Mesenchymal stem cell (in vitro differentiated cells and primary cell): ENCODE results near the gene CELA2B.

ENCODE experiments used
- DNase-seq: peaks from one replicate; pipeline ENCODE4 v3.0.0-alpha.2; 2013
- H2AFZ ChIP-seq: one replicate; pipeline ENCODE4 v1.6.1; 2013; ENCODE audit warnings: low read depth, mild to moderate bottlenecking, control low read depth, inconsistent platforms, low read length, moderate library complexity
- H2AK5ac ChIP-seq: 2 replicates; pipeline ENCODE4 v1.6.1; 2013; ENCODE audit warnings: low read length, moderate library complexity, mild to moderate bottlenecking, inconsistent platforms; ENCODE audit not compliant: severe bottlenecking
- H2BK120ac ChIP-seq: one replicate; pipeline ENCODE4 v1.6.1; 2013; ENCODE audit warnings: low read depth, mild to moderate bottlenecking, inconsistent platforms, low read length, moderate library complexity
- H2BK12ac ChIP-seq, 2 experiments: one replicate each; pipeline ENCODE4 v1.6.1; 2013; ENCODE audit warnings: inconsistent platforms in 2 of 2, low read length in 2 of 2, mild to moderate bottlenecking in 2 of 2, moderate library complexity in 2 of 2, control low read depth in 1 of 2
- H2BK15ac ChIP-seq: one replicate; pipeline ENCODE4 v1.6.1; 2013; ENCODE audit warnings: mild to moderate bottlenecking, low read depth, inconsistent platforms; ENCODE audit not compliant: poor library complexity, severe bottlenecking
- H2BK5ac ChIP-seq: 2 replicates; pipeline ENCODE4 v1.6.1; 2013; ENCODE audit warnings: low read depth, mild to moderate bottlenecking, low read length, control low read depth, inconsistent platforms; ENCODE audit not compliant: poor library complexity, severe bottlenecking
- H3K14ac ChIP-seq, 2 experiments: one replicate each; pipeline ENCODE4 v1.6.1; 2013; ENCODE audit warnings: inconsistent platforms in 2 of 2, low read length in 2 of 2, control low read depth in 1 of 2, mild to moderate bottlenecking in 1 of 2, moderate library complexity in 1 of 2
- H3K18ac ChIP-seq, 2 experiments: one replicate each; pipeline ENCODE4 v1.6.1; 2013; ENCODE audit warnings: inconsistent platforms in 2 of 2, low read length in 2 of 2, control low read depth in 1 of 2, low read depth in 1 of 2, mild to moderate bottlenecking in 1 of 2
- H3K23ac ChIP-seq, 2 experiments: one replicate each; pipeline ENCODE4 v1.6.1; 2013; ENCODE audit warnings: inconsistent platforms in 2 of 2, low read length in 2 of 2, mild to moderate bottlenecking in 2 of 2, moderate library complexity in 2 of 2, control low read depth in 1 of 2
- H3K27ac ChIP-seq: 2 replicates; pipeline ENCODE4 v1.5.1; 2013; ENCODE audit warnings: mild to moderate bottlenecking, moderate library complexity, low read length, control low read depth, inconsistent platforms; ENCODE audit not compliant: poor library complexity, severe bottlenecking
- H3K27me3 ChIP-seq, 2 experiments: 2 replicates each; pipeline versions ENCODE4 v1.6.1 to v1.7.0; 2013; ENCODE audit warnings: low read length in 2 of 2, mild to moderate bottlenecking in 2 of 2, moderate library complexity in 2 of 2, control low read depth in 1 of 2, inconsistent platforms in 1 of 2; ENCODE audit not compliant: control insufficient read depth in 1 of 2, insufficient read depth in 1 of 2
- H3K36me3 ChIP-seq, 2 experiments: 2 replicates each; pipeline versions ENCODE4 v1.6.1 to v1.7.0; 2013; ENCODE audit warnings: low read length in 2 of 2, control low read depth in 1 of 2, inconsistent platforms in 1 of 2, low read depth in 1 of 2, mild to moderate bottlenecking in 1 of 2; ENCODE audit not compliant: insufficient read depth in 2 of 2, control insufficient read depth in 1 of 2
- H3K4ac ChIP-seq, 2 experiments: one replicate each; pipeline ENCODE4 v1.6.1; 2013; ENCODE audit warnings: inconsistent platforms in 2 of 2, low read length in 2 of 2, mild to moderate bottlenecking in 2 of 2, moderate library complexity in 2 of 2, control low read depth in 1 of 2, low read depth in 1 of 2
- H3K4me1 ChIP-seq: 2 replicates; pipeline ENCODE4 v1.6.1; 2013; ENCODE audit warnings: low read depth, low read length, control low read depth; ENCODE audit not compliant: control insufficient read depth, insufficient read depth
- H3K4me2 ChIP-seq: 2 replicates; pipeline ENCODE4 v1.6.1; 2013; ENCODE audit warnings: low read length, mild to moderate bottlenecking, inconsistent platforms; ENCODE audit not compliant: poor library complexity, severe bottlenecking
- H3K4me3 ChIP-seq, 2 experiments: 2 replicates each; pipeline versions ENCODE4 v1.5.1 to v1.7.0; 2013; ENCODE audit warnings: low read length in 2 of 2, mild to moderate bottlenecking in 2 of 2, control low read depth in 1 of 2, low read depth in 1 of 2; ENCODE audit not compliant: insufficient read depth in 1 of 2
- H3K79me1 ChIP-seq: replicated peaks from 2 replicates; pipeline ENCODE4 v1.6.1; 2013; ENCODE audit warnings: mild to moderate bottlenecking, control low read depth, low read length, inconsistent platforms; ENCODE audit not compliant: poor library complexity, severe bottlenecking
- H3K9ac ChIP-seq: 2 replicates; pipeline ENCODE4 v1.7.0; 2013; ENCODE audit warnings: mild to moderate bottlenecking, low read length, moderate library complexity
- H3K9me3 ChIP-seq: 2 replicates; pipeline ENCODE4 v1.7.0; 2013; ENCODE audit warnings: mild to moderate bottlenecking, low read length; ENCODE audit not compliant: control insufficient read depth
- H4K8ac ChIP-seq: one replicate; pipeline ENCODE4 v1.6.1; 2013; ENCODE audit warnings: inconsistent platforms, mild to moderate bottlenecking, low read length, moderate library complexity
- H4K91ac ChIP-seq: one replicate; pipeline ENCODE4 v1.6.1; 2013; ENCODE audit warnings: mild to moderate bottlenecking, low read length, inconsistent platforms
- WGBS: methylation state at CpG from one replicate; pipeline ENCODE4 v1.1.7; 2013; ENCODE audit warnings: mixed read lengths; 5-methylcytosine and 5-hydroxymethylcytosine counted together

CELA2B gene

DNA sequence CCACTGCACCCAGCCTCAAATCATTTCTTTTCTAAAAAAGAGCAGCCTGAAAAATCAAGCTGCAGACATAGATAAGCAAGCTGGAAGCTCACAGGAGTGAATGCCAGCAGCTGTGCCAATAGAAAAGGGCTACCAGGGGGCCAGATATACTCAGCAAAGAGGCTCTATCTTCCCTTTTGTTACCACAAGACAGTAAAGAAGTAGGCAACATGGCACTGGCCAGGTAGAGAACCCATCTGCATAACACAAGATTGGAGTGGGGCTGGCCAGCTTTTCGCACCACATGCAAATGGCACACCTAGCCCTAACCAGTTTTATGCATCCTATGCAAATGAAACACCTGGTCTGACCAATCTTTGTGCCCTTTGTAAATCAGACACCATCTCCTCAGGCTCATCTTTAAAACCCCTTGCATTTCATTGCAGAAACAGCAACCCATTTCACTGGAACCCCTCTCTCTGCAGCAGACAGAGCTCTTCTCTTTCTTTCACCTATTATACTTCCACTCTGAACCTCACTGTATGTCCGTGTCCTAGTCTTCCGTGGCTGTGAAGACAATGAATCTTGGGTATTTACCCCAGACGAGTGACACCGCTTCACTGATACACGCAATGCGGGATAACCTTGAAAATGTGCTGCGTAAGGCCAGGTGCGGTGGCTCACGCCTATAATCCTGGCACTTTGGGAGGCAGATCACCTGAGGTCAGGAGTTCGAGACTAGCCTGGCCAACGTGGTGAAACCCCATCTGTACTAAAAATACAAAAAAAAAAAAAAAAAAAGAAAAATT is 33.0 kb downstream of the CELA2B start:
- Histone ChIP-seq H2AFZ (no peak overlapping the region), H3K27me3 (no peaks in the 10 kb centered on the region), H4K91ac (no peak overlapping the region), H4K8ac (no peak overlapping the region), H3K27ac (no peak overlapping the region), H3K18ac (no peak overlapping the region), H3K9me3 (no peaks in the 10 kb centered on the region), H3K14ac (no peak overlapping the region), H2AK5ac (no peak overlapping the region), H3K79me1 (peaks cover 23% of the 10 kb centered on the region), H3K4me2 (no peak overlapping the region), H2BK120ac (no peak overlapping the region), H3K4me1 (no peaks in the 10 kb centered on the region), H2BK5ac (no peak overlapping the region), H3K4me3 (no peak overlapping the region), H3K9ac (no peak overlapping the region), H2BK15ac (no peak overlapping the region), H3K36me3 (peaks cover 17 to 39% of the 10 kb centered on the region in 2 experiments), H2BK12ac (no peak overlapping the region), H3K23ac (no peak overlapping the region), H3K4ac (no peak overlapping the region)
- DNase-seq = no peak
- 83% methylated on average over 10 of the region's 12 CpGs for WGBS

DNA sequence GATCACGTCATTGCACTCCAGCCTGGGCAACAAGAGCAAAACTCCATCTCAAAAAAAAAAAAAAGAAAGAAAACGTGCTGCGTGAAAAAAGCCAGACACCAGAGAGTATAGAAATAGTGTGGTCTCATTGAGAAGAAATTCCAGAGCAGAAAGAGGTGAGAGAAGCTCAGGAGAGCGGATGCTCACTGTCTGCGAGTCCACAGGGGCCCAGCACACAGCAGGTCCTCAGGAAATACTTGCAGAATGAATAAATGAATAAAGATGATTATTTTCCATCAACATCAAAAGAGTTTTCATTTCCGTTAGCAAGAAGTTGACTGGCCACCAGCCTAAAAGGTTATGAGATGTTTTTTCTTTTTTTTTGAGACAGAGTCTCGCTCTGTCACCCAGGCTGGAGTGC is 33.7 kb downstream of the CELA2B start:
- Histone ChIP-seq H2BK5ac (no peak overlapping the region), H2AFZ (no peak overlapping the region), H3K23ac (no peak overlapping the region), H3K79me1 (peaks cover 23% of the 10 kb centered on the region), H3K4me1 (no peaks in the 10 kb centered on the region), H4K91ac (no peak overlapping the region), H3K27ac (no peak overlapping the region), H2BK120ac (no peak overlapping the region), H3K18ac (no peak overlapping the region), H3K4me2 (no peak overlapping the region), H2BK15ac (no peak overlapping the region), H3K4ac (no peak overlapping the region), H2BK12ac (no peak overlapping the region), H3K36me3 (peaks cover 18 to 34% of the 10 kb centered on the region in 2 experiments), H3K9me3 (no peaks in the 10 kb centered on the region), H3K27me3 (no peaks in the 10 kb centered on the region), H3K9ac (no peak overlapping the region), H3K4me3 (no peak overlapping the region), H2AK5ac (no peak overlapping the region), H3K14ac (no peak overlapping the region), H4K8ac (no peak overlapping the region)
- no peak for DNase-seq
- WGBS = 83% methylated on average over 6 of the region's 7 CpGs

DNA sequence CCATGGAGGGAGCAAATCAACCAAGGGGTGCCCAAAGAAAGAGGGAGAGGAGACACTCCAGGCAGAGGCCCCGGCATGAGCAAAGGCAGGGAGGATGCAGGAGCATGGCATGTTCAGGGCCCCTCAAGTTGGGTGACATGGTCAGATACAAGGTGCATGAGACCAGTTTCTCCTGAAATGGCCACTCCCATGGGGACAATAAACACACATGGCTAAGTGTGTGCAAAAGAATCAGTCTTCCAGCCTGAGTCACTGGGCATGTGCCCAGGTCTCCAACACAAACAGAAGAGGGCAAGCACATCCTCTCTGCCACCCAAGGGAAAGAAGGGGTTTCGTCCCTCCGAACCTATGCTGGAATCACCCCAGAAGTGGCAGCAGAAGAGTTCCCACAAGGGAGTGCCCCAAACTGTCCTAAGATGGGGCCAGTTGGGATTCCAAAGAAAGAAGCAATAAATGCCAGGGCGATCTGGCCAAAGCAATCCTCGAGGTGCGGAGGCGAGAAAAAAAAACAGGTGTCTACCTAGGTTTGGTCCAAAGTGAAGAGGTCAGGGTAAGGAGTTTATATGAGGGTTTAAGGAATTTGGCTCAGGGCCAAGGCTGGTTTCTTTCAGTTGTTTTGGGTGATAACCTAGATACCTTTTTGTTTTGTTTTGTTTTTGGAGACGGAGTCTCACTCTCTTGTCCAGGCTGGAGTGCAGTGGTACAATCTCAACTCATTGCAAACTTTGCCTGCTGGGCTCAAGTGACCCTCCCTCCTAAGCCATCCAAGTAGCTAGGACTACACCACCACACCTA is 34.9 kb downstream of the CELA2B start:
- Histone ChIP-seq H3K36me3 (peaks cover 6 to 22% of the 10 kb centered on the region in 2 experiments), H2BK120ac (no peak overlapping the region), H2AK5ac (no peak overlapping the region), H3K18ac (no peak overlapping the region), H3K23ac (no peak overlapping the region), H3K27ac (no peak overlapping the region), H3K4me1 (no peaks in the 10 kb centered on the region), H2AFZ (no peak overlapping the region), H3K14ac (peak overlapping the region in 1 of 2 experiments; percentile 74), H4K91ac (no peak overlapping the region), H3K4ac (no peak overlapping the region), H3K27me3 (no peaks in the 10 kb centered on the region), H3K9me3 (no peaks in the 10 kb centered on the region), H2BK12ac (no peak overlapping the region), H4K8ac (no peak overlapping the region), H2BK5ac (no peak overlapping the region), H3K4me2 (no peak overlapping the region), H3K9ac (no peak overlapping the region), H2BK15ac (no peak overlapping the region), H3K79me1 (peaks cover 23% of the 10 kb centered on the region), H3K4me3 (no peak overlapping the region)
- WGBS = 94% methylated on average over 8 of the region's 8 CpGs
- no peak for DNase-seq

DNA sequence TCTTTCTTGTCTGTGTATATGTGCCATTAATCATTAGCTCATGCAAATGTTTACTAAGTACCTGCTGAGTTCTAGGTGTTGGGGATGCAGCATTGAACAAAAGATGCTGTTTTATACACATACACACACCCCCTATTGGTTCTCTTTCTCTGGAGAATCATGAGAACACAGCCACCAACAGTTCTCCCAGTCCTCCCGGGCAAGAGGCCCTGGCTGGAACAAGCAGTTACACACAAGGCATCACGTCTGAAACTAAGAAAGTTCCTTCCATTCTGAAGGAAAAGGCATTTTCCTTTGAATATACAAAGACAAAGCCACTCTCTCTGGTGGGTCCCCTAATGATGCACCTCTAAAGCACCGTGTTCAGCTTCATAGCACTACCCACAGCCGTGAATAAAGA is 37.3 kb downstream of the CELA2B start:
- peaks cover 17% of the 10 kb centered on the region for H3K79me1 ChIP-seq
- H3K18ac ChIP-seq = no peak overlapping the region
- no peak overlapping the region for H4K8ac ChIP-seq
- no peak overlapping the region for H3K23ac ChIP-seq
- no peak overlapping the region for H3K27ac ChIP-seq
- H2AK5ac ChIP-seq = no peak overlapping the region
- H2AFZ ChIP-seq = no peak overlapping the region
- H3K4me1 ChIP-seq = no peaks in the 10 kb centered on the region
- H3K14ac ChIP-seq = no peak overlapping the region
- H3K27me3 ChIP-seq = no peaks in the 10 kb centered on the region
- H3K4me3 ChIP-seq = no peak overlapping the region
- no peak overlapping the region for H4K91ac ChIP-seq
- H3K4me2 ChIP-seq = no peak overlapping the region
- no peak overlapping the region for H3K9ac ChIP-seq
- no peak overlapping the region for H3K4ac ChIP-seq
- no peaks in the 10 kb centered on the region for H3K9me3 ChIP-seq
- peaks cover 8 to 22% of the 10 kb centered on the region in 2 experiments for H3K36me3 ChIP-seq
- no peak overlapping the region for H2BK5ac ChIP-seq
- no peak for DNase-seq
- WGBS = 89% methylated on average over 4 of the region's 4 CpGs
- H2BK120ac ChIP-seq = no peak overlapping the region
- H2BK15ac ChIP-seq = no peak overlapping the region
- no peak overlapping the region for H2BK12ac ChIP-seq
